HG03575 (cell line): ENCODE measurements around the gene CCNI2.

Experiments
- ATAC-seq: cut with Tn5 transposase; IDR thresholded peaks from one replicate; pipeline ENCODE4 v1.9.1; 2021; ENCODE audit not compliant: unreplicated experiment, insufficient number of reproducible peaks, low FRiP score; ENCODE audit errors: extremely low read depth

Gene CCNI2

GRCh38 chr5:132776938-132777208 lies 29.6 kb downstream of the CCNI2 start:
- no peak for ATAC-seq

- no peak for ATAC-seq
These were observed 30.2 kb downstream of the CCNI2 start, which contains the start of gene SEPTIN8 for GRCh38 chr5:132777209-132778069. SEPTIN8 (minus strand) TSS chr5:132777239; CDS start chr5:132777137, 102 bp downstream.

- no peak for ATAC-seq
These were observed 30.9 kb downstream of the CCNI2 start for GRCh38 chr5:132778129-132778528.

GRCh38 chr5:132778856-132779255 lies 31.6 kb downstream of the CCNI2 start:
- no peak for ATAC-seq

- no peak for ATAC-seq
These were observed 32.7 kb downstream of the CCNI2 start for GRCh38 chr5:132779961-132780360.

GRCh38 chr5:132780577-132780976 lies 33.4 kb downstream of the CCNI2 start:
- no peak for ATAC-seq

- no peak for ATAC-seq
These were observed 33.8 kb downstream of the CCNI2 start for GRCh38 chr5:132781029-132781428.

- ATAC-seq = no peak
These were observed 34.9 kb downstream of the CCNI2 start for GRCh38 chr5:132782101-132782500.

- ATAC-seq = no peak
These were observed 38.1 kb downstream of the CCNI2 start for GRCh38 chr5:132785365-132785764.

GRCh38 chr5:132785864-132786263 lies 38.6 kb downstream of the CCNI2 start:
- ATAC-seq = no peak

GRCh38 chr5:132787076-132787475 lies 39.9 kb downstream of the CCNI2 start:
- ATAC-seq = no peak

GRCh38 chr5:132788508-132788907 lies 41.3 kb downstream of the CCNI2 start:
- ATAC-seq = no peak

- ATAC-seq = no peak
These were observed 42.0 kb downstream of the CCNI2 start for GRCh38 chr5:132788990-132789886.

GRCh38 chr5:132790201-132790865 lies 43.1 kb downstream of the CCNI2 start:
- no peak for ATAC-seq

GRCh38 chr5:132791026-132791425 lies 43.8 kb downstream of the CCNI2 start:
- ATAC-seq = no peak

- ATAC-seq = no peak
These were observed 50.4 kb downstream of the CCNI2 start for GRCh38 chr5:132797651-132798050.

GRCh38 chr5:132799392-132799791 lies 52.2 kb downstream of the CCNI2 start:
- ATAC-seq = no peak

GRCh38 chr5:132800545-132800944 lies 53.3 kb downstream of the CCNI2 start:
- no peak for ATAC-seq

GRCh38 chr5:132802044-132802684 lies 54.9 kb downstream of the CCNI2 start:
- no peak for ATAC-seq
